HT1080 (cell line): ENCODE data around the gene SLC4A2. TPM values are rescaled to one million over a fixed set of nuclear protein-coding genes. Genes with fewer than 3 reads are reported as not detected.
A peak's percentile ranks its signal among the peaks of the same experiment; 100 is the strongest.
"Not testable (repeated sequence)": the region's sequence is repeated elsewhere in the genome, so short reads cannot be mapped to it uniquely, and the experiment has no call there.

Experiments used
- DNase-seq: peaks from one replicate; pipeline ENCODE4 v3.0.0-alpha.2; 2015; ENCODE audit warnings: low read depth
- total RNA-seq: library from RNA; depleted of rRNA; stranded (reverse); fragments of >200 nt; shearing (Covaris generic); gene quantifications from 2 replicates; pipeline ENCODE4 v1.2.3, GENCODE V29; 2014

The SLC4A2 gene
- total RNA-seq, 1 experiment from 2014 or later = 146 TPM

DNA sequence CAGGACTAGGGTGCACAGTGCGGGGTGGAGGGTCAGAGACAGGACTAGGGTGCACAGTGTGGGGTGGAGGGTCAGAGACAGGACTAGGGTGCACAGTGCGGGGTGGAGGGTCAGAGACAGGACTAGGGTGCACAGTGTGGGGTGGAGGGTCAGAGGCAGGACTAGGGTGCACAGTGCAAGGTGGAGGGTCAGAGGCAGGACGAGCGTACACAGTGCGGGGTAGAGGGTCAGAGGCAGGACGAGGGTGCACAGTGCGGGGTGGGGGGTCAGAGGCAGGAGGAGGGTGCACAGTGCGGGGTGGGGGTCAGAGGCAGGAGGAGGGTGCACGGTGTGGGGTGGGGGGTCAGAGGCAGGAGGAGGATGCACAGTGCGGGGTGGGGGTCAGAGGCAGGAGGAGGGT is 15.9 kb upstream of the SLC4A2 start:
- not testable (repeated sequence) for DNase-seq

DNA sequence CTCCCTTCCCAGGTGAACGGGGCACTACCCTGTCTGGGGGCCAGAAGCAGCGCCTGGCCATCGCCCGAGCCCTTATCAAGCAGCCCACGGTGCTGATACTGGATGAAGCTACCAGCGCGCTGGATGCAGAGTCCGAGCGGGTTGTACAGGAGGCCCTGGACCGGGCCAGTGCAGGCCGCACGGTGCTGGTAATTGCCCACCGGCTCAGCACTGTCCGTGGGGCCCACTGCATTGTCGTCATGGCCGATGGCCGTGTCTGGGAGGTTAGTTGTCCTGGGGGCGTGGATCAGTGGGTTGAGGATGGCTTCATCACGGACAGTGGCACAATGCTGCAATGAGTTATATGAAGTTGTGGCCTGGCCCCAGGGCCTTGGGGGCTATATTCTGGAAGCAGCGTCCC is 15.4 kb upstream of the SLC4A2 start:
- DNase-seq = no peak

GRCh38 chr7:151045262-151045661 is 14.1 kb upstream of the SLC4A2 start:
- DNase-seq = no peak

GRCh38 chr7:151045967-151046366 is 13.4 kb upstream of the SLC4A2 start:
- no peak for DNase-seq

DNA sequence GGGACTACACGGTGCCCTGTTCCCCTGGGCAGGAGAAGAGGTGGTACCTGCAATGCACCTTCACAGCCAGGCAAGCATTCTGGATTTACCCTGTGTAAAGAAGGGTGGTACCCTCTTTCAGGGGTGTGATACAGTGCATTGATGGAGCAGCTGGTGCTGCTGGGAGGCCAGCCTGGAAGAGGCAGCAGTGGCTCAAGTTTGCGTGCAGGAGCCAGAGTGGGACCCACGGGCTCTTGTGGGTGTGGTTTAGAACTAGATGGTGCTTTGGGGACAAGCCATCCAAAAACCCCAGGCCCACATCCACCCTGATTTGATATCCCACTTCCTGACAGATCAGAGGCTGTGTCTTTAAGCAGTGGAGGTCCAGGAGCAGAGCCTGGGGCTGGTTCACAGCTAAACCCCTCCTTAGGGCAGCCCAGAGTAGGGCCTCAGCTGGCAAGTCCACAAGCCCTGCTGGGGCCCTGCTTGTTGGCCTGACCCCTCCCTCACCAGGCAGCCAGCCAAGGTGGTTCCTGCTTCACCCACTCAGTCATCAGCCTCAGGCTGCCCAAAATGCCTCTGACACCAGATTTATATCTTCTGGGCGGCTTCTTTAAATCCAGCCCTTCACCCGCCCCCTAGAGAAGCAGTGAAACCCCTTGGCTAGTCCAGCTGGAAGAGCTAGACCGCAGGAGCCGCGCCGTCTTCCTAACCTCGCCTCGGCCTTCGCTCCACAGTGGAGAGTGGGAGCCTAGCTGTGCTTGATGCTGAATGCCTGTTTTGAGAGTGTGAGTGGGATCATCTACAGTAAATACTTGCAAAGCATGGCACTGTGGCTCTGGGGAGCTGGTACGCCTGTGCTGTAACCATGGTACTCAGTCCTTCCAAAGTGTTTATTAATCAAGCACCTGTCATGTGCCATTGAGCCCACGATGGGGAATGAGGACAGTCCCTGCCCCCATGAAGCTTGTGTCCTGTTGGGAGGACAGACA is 12.5 kb upstream of the SLC4A2 start:
- DNase-seq = peak; percentile 34

GRCh38 chr7:151047976-151048815 is 11.2 kb upstream of the SLC4A2 start, which contains the start of gene ASIC3:
ASIC3 (plus strand) TSS chr7:151048531; CDS start chr7:151048886, 355 bp downstream.
- no peak for DNase-seq

DNA sequence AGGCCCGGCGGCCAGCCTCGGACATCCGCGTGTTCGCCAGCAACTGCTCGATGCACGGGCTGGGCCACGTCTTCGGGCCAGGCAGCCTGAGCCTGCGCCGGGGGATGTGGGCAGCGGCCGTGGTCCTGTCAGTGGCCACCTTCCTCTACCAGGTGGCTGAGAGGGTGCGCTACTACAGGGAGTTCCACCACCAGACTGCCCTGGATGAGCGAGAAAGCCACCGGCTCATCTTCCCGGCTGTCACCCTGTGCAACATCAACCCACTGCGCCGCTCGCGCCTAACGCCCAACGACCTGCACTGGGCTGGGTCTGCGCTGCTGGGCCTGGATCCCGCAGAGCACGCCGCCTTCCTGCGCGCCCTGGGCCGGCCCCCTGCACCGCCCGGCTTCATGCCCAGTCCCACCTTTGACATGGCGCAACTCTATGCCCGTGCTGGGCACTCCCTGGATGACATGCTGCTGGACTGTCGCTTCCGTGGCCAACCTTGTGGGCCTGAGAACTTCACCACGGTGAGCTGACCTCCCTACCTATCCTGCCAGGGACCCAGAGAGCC is 10.4 kb upstream of the SLC4A2 start:
- no peak for DNase-seq

- no peak for DNase-seq
Observed at GRCh38 chr7:151051108-151051507, 8.3 kb upstream of the SLC4A2 start.

DNA sequence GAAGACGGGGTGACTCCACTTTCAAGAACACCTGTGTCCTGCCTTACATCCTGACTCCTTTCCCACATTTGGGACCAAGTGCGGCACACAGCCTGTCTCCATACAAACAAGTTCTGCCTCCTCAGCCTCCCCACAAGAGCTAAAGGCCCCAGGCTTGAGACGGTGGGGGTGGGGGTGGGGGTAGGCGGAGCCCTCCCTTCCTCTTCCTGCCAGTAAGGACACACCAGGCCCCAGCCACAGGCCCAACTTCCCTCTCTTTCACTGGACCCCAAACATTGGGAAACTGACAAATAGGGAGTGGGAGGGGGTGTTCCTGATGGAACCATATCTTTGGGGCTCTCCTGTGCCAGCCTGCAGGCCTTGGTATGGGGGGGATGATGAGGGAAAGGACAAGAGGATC is 6.3 kb upstream of the SLC4A2 start:
- no peak for DNase-seq

- DNase-seq = no peak
Observed at GRCh38 chr7:151053751-151054150, 5.6 kb upstream of the SLC4A2 start.

DNA sequence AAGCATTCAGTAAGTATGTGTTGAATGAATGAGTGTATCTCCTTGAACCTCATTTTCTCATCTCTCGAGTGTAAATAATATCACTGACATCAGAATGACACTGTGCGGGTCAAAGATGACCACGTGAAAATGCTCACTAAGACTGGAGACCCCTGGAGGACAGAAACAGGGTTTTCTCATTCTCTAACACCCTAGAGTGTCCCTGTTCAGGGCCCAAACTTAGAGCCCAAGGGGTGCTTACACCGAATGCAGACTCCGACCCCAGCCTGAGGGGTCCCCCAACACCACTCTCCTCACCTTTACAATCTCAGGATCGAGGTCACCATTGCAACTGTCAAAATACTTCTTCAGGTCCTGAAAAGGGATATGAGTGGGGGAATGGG is 3.1 kb upstream of the SLC4A2 start:
- no peak for DNase-seq

GRCh38 chr7:151056666-151057505 is 2.5 kb upstream of the SLC4A2 start:
- DNase-seq = no peak

GRCh38 chr7:151057506-151057988 is 1.8 kb upstream of the SLC4A2 start, which contains the start of gene CDK5:
CDK5 (minus strand) TSS chr7:151057897; CDS start chr7:151057848, 49 bp downstream.
- DNase-seq = no peak

DNA sequence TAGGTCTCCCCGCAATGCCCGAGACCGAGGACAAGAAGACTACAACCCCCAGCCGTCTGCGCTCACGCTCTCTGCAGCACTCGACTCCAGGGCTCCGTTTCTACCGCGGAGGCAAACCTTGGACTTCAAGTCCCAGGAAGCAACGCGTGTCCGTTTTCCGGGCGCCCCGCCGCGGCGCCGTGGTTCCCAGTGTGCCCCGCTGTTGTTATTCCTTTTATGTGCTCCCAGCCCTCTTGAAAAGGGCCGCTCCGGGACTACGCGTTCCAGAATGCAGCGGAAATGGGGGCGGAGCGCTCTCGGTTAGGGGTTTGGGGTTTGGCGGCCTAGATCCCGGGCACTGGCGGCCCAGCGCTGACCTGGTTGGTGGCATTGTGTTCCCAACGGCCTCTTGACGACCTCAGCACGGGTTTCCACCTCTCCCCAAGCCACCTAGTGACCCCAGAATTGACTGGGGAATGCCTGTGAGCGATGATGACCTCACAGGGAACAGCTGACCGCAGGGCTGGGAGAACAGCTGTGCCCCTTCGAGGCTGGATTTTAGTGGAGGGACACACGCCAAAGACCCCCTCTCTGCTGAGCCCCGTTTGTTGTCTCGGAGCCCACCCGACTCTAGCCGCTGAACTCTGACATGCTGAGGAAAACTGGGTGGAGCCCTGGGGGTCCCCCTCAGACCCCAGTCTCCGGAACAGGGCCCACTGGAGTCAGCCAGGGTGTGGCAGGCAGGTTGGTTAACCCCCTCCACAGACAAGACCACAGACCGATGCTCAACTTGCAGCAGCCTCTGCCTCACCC is 1.2 kb upstream of the SLC4A2 start:
- DNase-seq = peak; percentile 100

GRCh38 chr7:151058781-151059366 is 515 bp upstream of the SLC4A2 start:
- DNase-seq = no peak

DNA sequence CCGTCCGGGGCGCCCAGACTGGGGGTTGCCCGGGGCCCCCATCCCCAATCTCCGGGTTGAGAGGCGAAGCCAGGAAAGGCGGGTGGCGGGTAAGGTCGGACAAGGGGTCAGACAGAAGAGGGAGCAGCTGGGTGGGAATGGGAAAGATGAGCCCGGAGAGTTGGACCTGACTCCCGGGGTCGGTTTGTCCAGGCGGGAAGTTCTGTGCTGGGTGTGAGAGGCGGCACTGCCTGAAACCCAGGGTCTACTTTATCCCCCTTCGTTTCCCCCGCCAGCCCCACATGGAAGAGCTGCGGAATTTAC is 675 bp downstream of the SLC4A2 start:
- DNase-seq = no peak

GRCh38 chr7:151060416-151061212 is 1.2 kb downstream of the SLC4A2 start:
- peak; percentile 46 for DNase-seq

- no peak for DNase-seq
Observed at GRCh38 chr7:151061213-151062110, 2.1 kb downstream of the SLC4A2 start.
